ENCODE data around the gene MAP4K5.

- TF ChIP-seq CTCF (conservative IDR thresholded peaks at IDR 0.05; ENCODE audit: low read depth, low read length) (no peak), RAD21 (IDR thresholded peaks at IDR 0.05; ENCODE audit: low read length) (no peak), POLR2A (IDR thresholded peaks at IDR 0.05; ENCODE audit: low read depth, low read length) (no peak), RFX5 (IDR thresholded peaks at IDR 0.05; ENCODE audit: low read depth, low read length) (no peak), MXI1 (IDR thresholded peaks at IDR 0.05; ENCODE audit: borderline replicate concordance, low read depth, low read length) (no peak), FOS (IDR thresholded peaks at IDR 0.05; ENCODE audit: low read depth, low read length) (no peak), CEBPB (IDR thresholded peaks at IDR 0.05; ENCODE audit: low read depth, low read length) (no peak)
These were observed 8.3 kb downstream of the MAP4K5 start for GRCh38 chr14:50524060-50524459.

Data from IMR-90 (cell line).